Embryonic facial prominence (tissue), 1 donor: ENCODE results near the gene PAMR1.
A peak's percentile ranks its signal among the peaks of the same experiment; 100 is the strongest.

Experiments used
- DNase-seq: peaks from one replicate; pipeline ENCODE4 v3.0.0-alpha.2; 2016; ENCODE audit errors: extremely low spot score

Gene PAMR1

DNA sequence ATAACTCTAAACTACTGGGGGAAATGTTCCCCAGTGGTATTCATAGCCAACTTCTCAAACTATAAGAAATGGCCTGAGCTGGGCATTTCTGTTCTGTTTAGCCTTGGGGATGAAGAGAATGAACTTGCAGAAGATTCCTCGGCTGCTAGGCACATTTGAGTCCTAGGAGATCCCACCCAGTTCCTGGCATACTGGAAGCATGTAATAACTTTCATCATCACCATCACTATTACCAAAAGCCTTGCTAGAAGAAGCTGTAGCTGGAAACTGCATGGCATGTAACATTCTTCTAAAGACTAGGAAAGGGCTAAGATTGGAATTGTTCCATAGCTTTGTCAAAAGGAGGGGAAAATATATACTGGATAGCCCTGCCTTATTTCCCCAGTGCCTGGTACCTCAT is 65.9 kb downstream of the PAMR1 start:
- no peak for DNase-seq

GRCh38 chr11:35458846-35459245 is 66.6 kb downstream of the PAMR1 start:
- DNase-seq, result no peak

GRCh38 chr11:35454362-35454761 is 71.1 kb downstream of the PAMR1 start:
- DNase-seq, result no peak

- DNase-seq, result no peak
These were observed 88.7 kb downstream of the PAMR1 start for GRCh38 chr11:35436581-35437250.

- no peak for DNase-seq
These were observed 91.8 kb downstream of the PAMR1 start for GRCh38 chr11:35433588-35433987.

- DNase-seq, result no peak
These were observed 93.0 kb downstream of the PAMR1 start for GRCh38 chr11:35432464-35432863.

DNA sequence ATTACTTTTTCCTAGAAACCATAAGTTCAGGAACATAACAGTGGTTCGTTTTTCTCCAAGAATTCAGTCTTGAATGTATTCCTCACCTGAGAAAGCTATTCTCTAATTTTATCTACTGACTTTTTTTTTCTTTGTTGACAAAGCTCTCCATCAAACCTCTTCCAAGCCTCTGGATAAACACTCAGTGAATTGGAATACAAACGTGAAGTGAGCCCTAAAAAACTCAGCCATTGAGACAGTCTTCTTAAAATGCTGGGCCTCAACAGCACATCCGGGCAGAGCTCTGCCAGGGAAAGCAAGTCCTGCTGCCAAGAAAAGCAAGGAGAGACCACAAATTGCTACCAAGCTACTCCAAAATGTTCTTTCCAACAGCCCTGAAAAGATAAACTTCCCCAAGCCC is 98.3 kb downstream of the PAMR1 start:
- DNase-seq, result peak; percentile 52

DNA sequence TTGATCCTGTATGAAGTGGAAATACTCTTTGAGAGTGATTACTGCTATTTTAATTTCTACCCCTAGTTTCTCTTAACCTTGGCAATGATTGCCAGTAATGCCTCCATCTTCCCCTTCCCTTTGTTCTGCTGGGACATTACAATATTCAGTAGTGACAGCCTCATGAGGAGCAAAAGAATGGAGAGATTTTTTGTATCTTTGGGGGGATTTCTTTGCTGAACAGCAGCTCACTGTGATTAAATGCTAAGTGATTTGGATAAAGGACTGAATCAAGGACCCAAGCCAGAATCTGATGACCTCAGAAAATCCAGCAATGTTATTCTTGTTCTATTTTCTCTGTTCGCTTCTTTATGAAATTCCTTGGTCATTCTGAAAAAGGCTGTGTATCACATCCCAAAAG is 99.1 kb downstream of the PAMR1 start:
- no peak for DNase-seq

DNA sequence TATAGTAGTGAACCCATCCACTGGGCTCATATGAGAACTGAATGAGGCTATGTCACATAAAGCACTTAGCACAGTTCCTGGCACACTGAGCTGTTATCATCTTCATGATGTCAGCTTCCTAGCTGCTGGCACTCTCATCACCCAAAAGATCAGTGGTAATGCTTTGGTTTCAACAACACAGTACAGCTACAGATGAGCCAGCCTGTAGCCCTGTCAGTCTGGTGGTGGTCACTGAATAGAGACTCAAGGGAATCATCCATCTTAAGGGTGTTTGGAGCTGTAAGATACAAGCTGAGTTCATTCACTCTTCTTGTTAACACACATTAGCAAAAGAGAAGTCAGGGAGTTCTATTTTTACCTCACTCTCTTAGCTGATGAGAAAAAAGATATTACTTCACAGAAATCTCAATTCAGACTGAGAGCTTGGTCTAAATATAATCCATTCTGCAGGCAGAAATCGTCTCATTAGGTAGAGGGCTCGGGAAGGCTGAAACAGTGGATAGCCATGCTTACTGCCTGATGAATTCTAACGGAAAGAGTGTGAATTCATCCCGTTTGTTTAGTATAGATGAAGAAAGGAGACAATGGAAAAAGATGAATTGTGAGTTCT is 99.7 kb downstream of the PAMR1 start:
- DNase-seq, result no peak

DNA sequence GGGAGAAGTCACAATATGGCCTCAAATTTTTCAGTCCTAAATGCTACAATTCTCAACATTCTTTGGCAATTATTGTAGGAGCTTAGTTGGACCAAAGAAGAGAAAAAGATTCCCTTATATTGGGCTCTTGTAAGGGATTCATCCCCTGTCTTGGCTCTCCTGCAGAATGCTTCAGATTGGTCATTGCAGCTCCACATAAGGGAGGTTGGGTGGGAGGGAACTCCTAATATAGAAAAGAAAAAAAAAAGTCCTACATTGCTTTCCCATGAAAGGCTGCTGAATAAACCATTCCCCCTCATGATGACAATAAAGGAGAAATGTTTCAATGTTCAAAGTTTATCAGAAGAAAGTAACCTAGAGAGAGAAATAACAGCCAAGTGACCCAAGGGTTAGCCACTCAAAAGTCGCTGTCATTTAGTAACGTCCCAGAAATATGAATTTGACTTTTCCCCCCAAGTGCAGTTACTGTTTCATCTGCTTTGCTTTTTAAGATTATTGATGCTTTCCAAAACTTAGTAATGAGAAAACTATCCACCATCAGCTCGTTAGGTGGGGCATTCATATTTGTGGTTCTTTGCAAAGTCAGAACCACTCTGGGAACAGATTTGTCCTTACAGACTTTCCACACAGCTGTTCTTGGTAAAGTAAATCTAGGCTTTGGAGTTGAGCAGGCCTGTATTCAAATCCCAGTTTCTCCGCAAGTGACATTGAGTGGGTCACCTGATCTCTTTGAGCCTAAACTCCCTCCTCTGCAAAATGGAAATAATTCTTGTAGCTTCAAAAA is 101.1 kb downstream of the PAMR1 start:
- no peak for DNase-seq

DNA sequence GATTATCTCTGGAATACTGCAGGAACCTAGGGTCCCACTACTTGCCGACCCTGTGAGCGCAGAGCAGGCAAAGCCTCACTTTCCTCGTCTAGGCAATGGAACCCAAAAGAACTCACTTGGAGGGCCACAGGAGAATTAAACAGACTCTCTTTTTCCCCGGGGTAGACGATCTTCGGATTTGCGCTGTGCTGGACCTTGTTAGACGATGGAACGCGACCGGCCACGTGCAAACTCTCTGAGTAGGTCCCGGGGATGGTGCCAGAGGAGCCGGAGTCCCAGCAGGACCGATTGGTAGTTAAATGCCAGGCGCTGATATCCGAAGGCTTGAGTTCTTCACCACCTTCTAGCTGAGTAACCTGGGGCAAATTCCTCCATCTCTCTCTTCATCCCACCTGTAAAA is 105.0 kb downstream of the PAMR1 start:
- DNase-seq, result no peak

- no peak for DNase-seq
These were observed 105.5 kb downstream of the PAMR1 start for GRCh38 chr11:35419830-35420333.

GRCh38 chr11:35419184-35419829 is 106.1 kb downstream of the PAMR1 start, which contains the start of gene SLC1A2:
Gene SLC1A2 (minus strand): TSS chr11:35419558. CDS start chr11:35418966, 592 bp downstream.
- DNase-seq, result no peak

GRCh38 chr11:35418282-35419183 is 106.9 kb downstream of the PAMR1 start:
- no peak for DNase-seq

GRCh38 chr11:35415487-35415886 is 109.9 kb downstream of the PAMR1 start:
- no peak for DNase-seq

DNA sequence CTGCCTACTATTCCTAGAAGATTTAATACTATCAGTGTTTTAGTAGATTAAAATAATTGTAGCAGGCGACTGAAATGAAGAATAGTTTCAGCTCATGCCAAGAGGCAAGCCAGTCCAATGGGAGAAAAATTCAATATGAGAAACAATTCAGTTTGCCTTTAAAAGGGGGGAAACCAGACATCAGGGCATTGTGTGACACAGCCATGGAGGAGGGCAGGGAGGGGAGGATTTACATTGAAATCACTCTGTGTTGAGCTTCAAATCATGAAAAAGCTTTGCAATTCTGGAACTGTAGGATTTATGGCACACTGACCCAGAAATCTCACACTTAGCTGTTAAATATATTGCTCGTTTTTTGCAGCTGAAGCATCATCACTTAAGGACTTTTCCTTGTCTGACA is 110.6 kb downstream of the PAMR1 start:
- DNase-seq, result no peak

- DNase-seq, result no peak
These were observed 111.1 kb downstream of the PAMR1 start for GRCh38 chr11:35414311-35414710.

GRCh38 chr11:35413598-35413997 is 111.8 kb downstream of the PAMR1 start:
- DNase-seq, result no peak

DNA sequence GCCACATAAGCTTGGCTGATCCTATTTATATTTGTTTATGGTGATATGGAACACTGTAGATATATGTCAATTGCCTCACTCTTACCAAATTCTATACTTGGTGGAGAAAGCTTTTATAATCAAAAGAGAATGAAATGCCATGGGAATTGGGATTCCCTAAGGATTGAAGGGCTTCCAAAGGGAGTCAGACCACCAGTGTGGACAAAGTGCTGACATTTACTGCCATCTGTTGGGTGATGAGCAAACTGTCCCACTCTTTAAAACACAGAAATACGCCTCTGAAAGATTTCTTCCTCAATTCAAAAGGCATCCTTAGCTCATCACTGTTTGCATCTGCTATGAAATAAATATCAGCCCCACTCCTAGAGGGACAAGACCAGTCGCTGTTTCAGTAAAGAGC is 113.1 kb downstream of the PAMR1 start:
- DNase-seq, result no peak

DNA sequence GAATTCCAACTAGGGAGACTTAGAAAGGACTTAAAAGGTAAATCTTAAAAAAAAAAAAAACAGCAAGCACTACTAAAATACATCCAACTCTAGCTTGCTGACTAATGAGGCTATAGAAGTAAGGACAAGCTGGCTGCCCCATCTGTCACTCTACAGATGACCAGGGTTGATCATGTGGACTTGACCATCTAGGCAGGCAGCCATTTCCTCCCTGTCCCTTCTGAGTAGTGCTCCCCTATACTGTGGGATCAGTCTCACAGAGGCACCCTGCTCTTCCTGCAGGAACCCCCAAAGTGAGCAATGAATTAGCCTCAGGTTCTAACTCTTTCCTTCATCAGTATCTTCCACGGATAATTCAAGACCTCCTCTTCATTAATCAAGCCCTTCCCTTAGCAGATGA is 118.4 kb downstream of the PAMR1 start:
- no peak for DNase-seq

GRCh38 chr11:35404388-35404775 is 121.0 kb downstream of the PAMR1 start:
- no peak for DNase-seq
